ENCODE measurements around the gene CEP164.

DNA sequence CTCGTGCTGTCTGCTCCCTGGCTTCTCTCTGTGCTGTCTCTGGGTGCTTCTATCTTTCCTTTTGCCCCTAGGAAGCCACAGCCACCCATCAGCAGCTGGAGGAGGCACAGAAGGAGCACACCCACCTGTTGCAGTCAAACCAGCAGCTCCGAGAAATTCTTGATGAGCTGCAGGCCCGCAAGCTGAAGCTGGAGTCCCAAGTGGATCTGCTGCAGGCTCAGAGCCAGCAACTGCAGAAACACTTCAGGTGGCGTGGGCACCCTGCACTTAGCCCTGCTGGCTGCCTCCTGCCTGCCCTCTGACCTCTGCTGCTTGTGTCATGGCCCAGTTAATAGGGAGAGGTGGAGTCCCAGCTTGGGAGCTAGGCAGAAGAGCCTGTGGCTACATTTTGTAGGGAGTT is 67.8 kb downstream of the CEP164 start:
- TF ChIP-seq ZNF157 (tag by site-specific recombination; IDR thresholded peaks at IDR 0.05), result no peak
- no peak for TF ChIP-seq KLF8 (tag by site-specific recombination; IDR thresholded peaks at IDR 0.05)
- TF ChIP-seq, protein P1, sequence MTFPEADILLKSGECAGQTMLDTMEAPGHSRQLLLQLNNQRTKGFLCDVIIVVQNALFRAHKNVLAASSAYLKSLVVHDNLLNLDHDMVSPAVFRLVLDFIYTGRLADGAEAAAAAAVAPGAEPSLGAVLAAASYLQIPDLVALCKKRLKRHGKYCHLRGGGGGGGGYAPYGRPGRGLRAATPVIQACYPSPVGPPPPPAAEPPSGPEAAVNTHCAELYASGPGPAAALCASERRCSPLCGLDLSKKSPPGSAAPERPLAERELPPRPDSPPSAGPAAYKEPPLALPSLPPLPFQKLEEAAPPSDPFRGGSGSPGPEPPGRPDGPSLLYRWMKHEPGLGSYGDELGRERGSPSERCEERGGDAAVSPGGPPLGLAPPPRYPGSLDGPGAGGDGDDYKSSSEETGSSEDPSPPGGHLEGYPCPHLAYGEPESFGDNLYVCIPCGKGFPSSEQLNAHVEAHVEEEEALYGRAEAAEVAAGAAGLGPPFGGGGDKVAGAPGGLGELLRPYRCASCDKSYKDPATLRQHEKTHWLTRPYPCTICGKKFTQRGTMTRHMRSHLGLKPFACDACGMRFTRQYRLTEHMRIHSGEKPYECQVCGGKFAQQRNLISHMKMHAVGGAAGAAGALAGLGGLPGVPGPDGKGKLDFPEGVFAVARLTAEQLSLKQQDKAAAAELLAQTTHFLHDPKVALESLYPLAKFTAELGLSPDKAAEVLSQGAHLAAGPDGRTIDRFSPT (tag by site-specific recombination; IDR thresholded peaks at IDR 0.05), result no peak
- TF ChIP-seq, protein P2, sequence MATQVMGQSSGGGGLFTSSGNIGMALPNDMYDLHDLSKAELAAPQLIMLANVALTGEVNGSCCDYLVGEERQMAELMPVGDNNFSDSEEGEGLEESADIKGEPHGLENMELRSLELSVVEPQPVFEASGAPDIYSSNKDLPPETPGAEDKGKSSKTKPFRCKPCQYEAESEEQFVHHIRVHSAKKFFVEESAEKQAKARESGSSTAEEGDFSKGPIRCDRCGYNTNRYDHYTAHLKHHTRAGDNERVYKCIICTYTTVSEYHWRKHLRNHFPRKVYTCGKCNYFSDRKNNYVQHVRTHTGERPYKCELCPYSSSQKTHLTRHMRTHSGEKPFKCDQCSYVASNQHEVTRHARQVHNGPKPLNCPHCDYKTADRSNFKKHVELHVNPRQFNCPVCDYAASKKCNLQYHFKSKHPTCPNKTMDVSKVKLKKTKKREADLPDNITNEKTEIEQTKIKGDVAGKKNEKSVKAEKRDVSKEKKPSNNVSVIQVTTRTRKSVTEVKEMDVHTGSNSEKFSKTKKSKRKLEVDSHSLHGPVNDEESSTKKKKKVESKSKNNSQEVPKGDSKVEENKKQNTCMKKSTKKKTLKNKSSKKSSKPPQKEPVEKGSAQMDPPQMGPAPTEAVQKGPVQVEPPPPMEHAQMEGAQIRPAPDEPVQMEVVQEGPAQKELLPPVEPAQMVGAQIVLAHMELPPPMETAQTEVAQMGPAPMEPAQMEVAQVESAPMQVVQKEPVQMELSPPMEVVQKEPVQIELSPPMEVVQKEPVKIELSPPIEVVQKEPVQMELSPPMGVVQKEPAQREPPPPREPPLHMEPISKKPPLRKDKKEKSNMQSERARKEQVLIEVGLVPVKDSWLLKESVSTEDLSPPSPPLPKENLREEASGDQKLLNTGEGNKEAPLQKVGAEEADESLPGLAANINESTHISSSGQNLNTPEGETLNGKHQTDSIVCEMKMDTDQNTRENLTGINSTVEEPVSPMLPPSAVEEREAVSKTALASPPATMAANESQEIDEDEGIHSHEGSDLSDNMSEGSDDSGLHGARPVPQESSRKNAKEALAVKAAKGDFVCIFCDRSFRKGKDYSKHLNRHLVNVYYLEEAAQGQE (tag by site-specific recombination; IDR thresholded peaks at IDR 0.05), result no peak
- TF ChIP-seq GLIS1 (tag by site-specific recombination; IDR thresholded peaks at IDR 0.05), result no peak
- TF ChIP-seq ZBTB21 (tag by site-specific recombination; IDR thresholded peaks at IDR 0.05), result no peak
- TF ChIP-seq ZNF23 (tag by site-specific recombination; IDR thresholded peaks at IDR 0.05; ENCODE audit: borderline replicate concordance), result no peak
- TF ChIP-seq, protein P3, sequence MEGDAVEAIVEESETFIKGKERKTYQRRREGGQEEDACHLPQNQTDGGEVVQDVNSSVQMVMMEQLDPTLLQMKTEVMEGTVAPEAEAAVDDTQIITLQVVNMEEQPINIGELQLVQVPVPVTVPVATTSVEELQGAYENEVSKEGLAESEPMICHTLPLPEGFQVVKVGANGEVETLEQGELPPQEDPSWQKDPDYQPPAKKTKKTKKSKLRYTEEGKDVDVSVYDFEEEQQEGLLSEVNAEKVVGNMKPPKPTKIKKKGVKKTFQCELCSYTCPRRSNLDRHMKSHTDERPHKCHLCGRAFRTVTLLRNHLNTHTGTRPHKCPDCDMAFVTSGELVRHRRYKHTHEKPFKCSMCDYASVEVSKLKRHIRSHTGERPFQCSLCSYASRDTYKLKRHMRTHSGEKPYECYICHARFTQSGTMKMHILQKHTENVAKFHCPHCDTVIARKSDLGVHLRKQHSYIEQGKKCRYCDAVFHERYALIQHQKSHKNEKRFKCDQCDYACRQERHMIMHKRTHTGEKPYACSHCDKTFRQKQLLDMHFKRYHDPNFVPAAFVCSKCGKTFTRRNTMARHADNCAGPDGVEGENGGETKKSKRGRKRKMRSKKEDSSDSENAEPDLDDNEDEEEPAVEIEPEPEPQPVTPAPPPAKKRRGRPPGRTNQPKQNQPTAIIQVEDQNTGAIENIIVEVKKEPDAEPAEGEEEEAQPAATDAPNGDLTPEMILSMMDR (tag by site-specific recombination; IDR thresholded peaks at IDR 0.05), result no peak
- TF ChIP-seq, protein P4, sequence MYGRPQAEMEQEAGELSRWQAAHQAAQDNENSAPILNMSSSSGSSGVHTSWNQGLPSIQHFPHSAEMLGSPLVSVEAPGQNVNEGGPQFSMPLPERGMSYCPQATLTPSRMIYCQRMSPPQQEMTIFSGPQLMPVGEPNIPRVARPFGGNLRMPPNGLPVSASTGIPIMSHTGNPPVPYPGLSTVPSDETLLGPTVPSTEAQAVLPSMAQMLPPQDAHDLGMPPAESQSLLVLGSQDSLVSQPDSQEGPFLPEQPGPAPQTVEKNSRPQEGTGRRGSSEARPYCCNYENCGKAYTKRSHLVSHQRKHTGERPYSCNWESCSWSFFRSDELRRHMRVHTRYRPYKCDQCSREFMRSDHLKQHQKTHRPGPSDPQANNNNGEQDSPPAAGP (tag by site-specific recombination; IDR thresholded peaks at IDR 0.05), result no peak
- no peak for TF ChIP-seq ZNF174 (tag by site-specific recombination; IDR thresholded peaks at IDR 0.05)
- no peak for TF ChIP-seq KLF16 (tag by site-specific recombination; IDR thresholded peaks at IDR 0.05)
- TF ChIP-seq, protein P5, sequence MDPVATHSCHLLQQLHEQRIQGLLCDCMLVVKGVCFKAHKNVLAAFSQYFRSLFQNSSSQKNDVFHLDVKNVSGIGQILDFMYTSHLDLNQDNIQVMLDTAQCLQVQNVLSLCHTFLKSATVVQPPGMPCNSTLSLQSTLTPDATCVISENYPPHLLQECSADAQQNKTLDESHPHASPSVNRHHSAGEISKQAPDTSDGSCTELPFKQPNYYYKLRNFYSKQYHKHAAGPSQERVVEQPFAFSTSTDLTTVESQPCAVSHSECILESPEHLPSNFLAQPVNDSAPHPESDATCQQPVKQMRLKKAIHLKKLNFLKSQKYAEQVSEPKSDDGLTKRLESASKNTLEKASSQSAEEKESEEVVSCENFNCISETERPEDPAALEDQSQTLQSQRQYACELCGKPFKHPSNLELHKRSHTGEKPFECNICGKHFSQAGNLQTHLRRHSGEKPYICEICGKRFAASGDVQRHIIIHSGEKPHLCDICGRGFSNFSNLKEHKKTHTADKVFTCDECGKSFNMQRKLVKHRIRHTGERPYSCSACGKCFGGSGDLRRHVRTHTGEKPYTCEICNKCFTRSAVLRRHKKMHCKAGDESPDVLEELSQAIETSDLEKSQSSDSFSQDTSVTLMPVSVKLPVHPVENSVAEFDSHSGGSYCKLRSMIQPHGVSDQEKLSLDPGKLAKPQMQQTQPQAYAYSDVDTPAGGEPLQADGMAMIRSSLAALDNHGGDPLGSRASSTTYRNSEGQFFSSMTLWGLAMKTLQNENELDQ (tag by site-specific recombination; IDR thresholded peaks at IDR 0.05; ENCODE audit: low read depth), result no peak
- TF ChIP-seq YY1 (tag by site-specific recombination; IDR thresholded peaks at IDR 0.05), result no peak

Measured in HEK293 (cell line).